CD4-positive, alpha-beta T cell treated with Interferon alpha-2 for 1 hour (primary cell): ENCODE results near the gene CPHXL2.

Experiments
- DNase-seq, 2 donors: peaks; one replicate each; pipeline ENCODE4 v3.0.0-alpha.2; 2020 to 2022

Gene CPHXL2

GRCh38 chr16:75635036-75635435, 41.8 kb downstream of the CPHXL2 start:
- no peak for DNase-seq

- no peak for DNase-seq
These were observed 44.0 kb downstream of the CPHXL2 start for GRCh38 chr16:75632857-75633256.

DNA sequence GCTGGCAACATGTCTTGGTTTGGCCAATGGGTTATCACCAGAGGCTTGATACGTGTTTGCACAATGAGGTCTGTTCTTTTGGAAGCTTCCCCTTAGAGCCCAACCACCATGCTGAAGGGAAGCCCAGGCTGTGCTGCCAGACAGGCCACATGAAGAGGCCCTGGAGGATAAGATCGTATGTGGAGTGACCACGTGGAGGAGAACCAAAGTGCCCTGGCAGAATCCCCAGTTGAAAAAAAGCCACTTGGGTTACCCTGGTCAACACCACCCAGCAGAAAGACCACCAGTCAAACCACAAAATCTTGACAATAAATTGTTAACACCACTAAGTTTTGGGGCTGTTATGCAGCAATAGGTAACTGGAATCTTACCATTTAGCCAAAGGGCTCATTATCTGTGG, 46.8 kb downstream of the CPHXL2 start:
- DNase-seq = no peak

- DNase-seq = no peak
These were observed 47.7 kb downstream of the CPHXL2 start for GRCh38 chr16:75629132-75629531.

GRCh38 chr16:75628351-75628750, 48.5 kb downstream of the CPHXL2 start:
- no peak for DNase-seq

DNA sequence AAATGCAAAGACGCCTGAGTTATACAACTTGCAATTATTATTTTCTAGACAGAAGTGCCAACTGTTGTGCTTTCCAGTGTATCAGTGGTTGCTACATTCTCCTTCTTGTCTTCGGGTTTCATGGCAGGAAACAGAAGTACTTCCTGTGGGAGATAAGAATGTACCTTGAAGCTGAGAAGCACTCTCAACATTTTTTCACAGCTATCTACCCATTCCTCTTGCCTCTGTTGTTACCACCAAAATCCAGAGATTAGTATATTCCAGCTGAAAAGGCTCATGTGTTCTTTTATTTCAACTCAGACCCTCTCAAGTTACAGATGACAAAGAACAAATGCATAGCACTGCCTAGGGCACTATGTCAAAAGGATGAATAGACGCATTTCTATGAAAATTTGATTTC, 49.0 kb downstream of the CPHXL2 start:
- DNase-seq = peak in 1 of 2 donors; percentile 50

GRCh38 chr16:75626806-75627205, 50.0 kb downstream of the CPHXL2 start:
- no peak for DNase-seq

DNA sequence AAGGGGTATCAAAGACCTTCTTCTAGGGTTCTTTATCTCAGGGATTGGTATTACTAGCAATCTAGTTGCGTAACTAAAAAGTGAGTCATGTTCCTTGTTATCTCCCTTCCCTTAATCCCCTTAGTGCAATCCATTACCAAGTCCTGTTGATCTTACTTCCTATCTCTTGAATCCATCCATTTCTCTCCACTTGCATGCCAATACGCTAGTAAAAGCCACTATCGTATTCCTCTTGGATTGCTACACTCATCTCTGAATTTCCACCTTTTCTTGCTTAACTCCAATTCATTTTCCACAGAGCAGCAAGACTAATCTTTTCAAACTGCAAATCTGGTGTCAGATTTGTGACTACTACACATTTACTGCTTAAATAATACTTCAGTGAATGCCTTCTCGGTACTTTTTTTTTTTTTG, 51.9 kb downstream of the CPHXL2 start:
- no peak for DNase-seq

DNA sequence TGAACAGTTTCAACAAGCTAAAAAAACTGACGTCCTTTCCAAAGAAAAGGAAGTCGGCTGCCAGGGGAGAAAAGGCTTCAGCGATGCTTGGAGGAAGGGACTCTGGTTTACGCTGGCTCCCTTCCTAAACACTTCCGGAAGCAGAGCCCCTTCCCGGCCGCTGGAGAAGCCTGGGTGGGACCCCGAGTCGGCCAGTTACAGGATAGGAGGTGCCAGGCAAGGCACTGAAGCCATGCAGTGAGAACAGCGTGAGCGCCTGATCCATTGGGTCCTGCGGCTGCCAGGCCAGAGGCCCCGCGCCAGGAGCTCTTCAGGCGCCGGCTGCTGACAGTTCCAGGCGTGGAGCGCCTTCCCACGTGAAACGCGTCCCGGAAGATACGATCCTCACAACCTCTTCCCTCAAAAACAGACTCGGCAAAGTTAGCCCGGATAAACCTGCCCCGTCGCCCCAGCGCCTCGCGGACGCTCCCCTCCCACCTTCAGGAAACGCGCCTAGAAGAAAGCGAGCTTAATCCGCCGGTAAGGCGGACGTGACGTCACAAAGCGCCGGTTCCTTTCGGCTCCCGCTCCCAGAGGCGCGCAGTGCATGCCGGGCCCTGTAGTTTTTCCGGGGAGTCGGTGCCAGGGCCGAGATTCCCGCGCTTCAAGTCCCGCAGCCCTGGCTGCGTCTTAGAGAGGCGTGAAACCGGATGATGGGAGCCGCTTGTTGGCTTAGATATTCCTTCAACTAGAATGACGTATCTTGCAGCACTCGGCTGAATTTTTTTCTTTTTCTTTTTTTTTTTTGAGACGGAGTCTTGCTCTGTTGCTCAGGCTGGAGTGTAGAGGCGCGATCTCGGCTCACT, 53.8 kb downstream of the CPHXL2 start, which contains the start of gene ADAT1:
TSS of gene ADAT1 (minus strand) at position 521 of the 845 bp plus-strand sequence. CDS start 2,482 bp downstream, outside the sequence.
- peak; percentile 98 for DNase-seq

DNA sequence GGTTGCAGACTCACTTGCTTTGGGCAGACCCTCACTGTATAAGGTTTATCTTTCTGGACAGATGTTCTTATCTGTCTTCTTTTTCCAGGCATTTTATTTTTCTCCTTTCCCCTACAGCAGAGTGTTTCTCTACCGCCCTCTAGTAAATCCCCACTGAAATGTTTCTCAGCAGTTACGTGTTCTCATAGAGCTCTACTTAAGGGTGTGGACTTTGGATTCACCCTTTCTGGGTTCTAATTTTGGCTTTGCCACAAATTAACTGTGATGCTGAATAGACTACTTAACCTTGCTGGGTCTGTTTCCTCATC, 55.7 kb downstream of the CPHXL2 start:
- DNase-seq = peak in 1 of 2 donors; percentile 61

DNA sequence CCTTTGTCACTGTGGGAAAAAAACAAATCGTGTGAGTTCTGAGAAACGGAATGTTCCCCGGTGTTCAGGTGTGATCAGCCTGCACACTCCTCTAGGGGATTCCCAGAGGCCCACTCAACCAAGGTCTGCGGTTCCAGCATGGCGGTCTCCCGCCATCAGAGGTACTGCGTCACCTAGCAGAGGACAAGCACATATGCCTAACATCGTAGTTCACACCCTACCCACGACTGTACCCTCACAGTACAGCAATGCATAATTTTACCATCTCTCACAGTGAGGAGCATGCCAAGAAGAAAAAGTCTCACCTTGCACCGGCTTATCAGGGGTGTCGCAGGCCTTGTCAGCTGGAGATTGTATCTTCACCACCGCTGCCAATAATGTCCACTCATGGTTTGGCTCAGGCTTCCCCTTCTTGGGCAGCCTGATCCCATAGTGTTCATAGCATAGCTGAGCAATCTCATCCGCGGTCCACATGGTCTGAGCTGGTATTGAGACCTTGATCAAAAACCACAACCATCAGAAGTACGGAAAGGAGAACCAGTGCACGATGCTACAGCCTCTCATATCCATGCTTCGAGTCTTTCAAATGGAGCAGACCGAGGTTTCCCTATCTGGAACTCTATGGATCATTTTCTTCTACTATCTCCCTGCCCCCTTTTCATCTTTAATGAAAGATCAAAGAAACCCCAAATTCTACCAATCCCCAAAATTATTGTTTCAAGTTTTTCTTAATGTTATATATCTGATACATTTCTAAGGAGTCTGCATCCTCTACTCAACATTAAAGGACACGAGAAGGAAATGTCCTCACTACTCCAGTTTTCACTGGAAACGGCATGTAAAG, 56.3 kb downstream of the CPHXL2 start:
- DNase-seq = peak; percentile 74 to 87

DNA sequence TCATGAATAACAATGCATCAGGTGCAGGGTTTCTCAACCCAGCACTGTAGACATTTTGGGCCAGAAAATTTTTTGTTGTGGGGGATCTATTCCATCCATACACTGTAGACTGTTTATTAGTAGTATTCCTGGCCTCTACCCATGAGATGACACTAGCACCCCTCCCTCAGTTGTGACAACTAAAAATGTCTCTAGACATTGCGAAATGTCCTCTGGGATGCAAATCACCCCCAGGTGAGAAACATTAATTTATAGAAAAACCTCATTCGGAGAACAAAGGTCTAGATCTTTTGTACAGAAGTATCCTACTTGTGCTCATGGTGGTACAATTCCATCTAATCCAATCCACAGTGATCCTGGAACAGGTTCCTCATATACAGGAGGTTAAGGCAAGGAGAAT, 58.0 kb downstream of the CPHXL2 start:
- DNase-seq = no peak

DNA sequence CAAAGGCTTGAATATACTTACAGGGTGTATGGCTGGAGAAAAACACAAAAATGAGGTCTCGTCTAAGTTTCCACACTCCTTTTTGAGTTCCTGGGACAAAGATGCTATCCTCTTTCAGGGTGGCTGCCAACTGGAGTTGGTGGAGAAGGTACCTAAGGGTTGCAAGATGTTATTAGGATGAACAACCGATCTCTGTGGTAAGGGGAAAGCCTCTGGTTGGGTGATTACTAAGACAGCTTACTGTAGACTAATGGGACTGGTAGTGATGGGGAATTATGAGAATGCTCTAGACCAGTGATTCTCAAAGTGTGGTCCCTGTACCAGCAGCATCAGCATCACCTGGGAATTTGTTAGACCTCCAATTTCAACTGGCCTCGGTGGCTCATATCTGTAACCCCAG, 59.7 kb downstream of the CPHXL2 start:
- no peak for DNase-seq

DNA sequence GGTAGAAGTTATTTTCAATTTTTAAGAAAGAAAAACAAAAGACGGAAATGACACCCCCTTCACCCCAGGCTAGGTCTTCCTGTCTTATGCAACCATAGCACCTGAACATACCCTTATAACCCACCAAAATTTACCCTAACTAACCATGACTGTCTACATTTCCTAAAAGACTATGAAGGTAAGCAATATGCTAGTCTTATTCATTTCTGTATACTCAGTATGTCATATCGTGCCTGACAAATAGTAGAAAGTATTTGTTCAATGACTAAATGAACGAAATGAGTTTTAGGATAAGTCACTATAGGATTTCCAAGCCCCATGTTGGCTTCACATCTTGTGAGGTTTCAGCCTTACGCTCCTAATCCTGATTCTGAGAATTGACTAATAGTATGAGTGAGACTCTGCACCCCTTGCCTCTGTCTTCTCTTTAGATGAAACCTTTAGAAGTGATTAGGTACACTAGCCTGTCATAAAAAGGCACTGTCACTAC, 60.2 kb downstream of the CPHXL2 start:
- DNase-seq = peak in 1 of 2 donors; percentile 53

GRCh38 chr16:75615619-75616018, 61.2 kb downstream of the CPHXL2 start:
- DNase-seq = no peak

DNA sequence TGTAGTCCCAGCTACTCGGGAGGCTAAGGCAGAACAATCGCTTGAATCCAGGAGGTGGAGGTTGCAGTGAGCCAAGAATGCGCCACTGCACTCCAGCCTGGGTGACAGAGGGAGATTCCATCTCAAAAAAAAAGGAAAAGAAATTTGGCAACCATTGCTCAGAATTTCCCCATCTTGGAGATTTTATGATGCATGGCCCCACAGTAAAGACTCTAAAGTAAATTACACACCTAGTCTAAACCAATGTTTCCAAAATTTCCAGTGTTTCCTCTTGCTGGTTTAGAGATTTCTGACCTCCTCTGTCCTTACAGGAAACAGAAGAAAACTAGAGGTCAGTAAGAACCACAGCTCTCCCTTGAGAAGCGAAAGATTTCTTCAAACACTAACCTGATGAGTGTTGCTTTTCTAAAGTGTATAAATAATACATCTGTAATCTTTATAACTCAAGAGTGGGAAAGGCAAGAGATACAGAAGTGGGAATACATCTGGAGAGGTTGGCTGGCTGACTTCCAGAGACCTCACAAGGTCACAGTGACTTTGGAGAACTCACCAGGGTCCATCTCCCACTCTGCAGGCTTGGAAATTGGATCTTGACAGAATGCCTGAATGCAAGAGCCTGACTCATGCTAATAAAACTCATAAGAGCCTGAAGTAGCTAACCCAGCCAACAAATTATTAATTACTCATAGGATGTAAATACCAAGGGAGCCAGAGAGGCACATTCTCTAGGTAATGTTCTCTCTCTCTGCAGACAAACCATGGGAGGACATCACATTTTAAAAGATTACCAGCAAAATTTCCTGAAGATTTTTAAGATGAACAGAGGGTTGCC, 62.5 kb downstream of the CPHXL2 start:
- DNase-seq = no peak
